ENCODE measurements around the gene USH2A. TPM values are rescaled to one million over a fixed set of nuclear protein-coding genes. Genes with fewer than 3 reads are reported as not detected.

Gene USH2A
- total and polyA plus RNA-seq, 2 experiments from 2014 or later = 0.24 TPM; not detected in 1

GRCh38 chr1:216183454-216183853, 239.8 kb downstream of the USH2A start:
- no peak for TF ChIP-seq CTCF (IDR thresholded peaks at IDR 0.05; ENCODE audit: low read depth, low read length)
- DNase-seq (ENCODE audit: low read depth in 1 of 2, low spot score in 1 of 2) = no peak
- no peaks in the 10 kb centered on the region for H3K9me3 ChIP-seq (ENCODE audit: low read depth)
- H3K4me3 ChIP-seq = no peak overlapping the region
- no peaks in the 10 kb centered on the region for H3K4me1 ChIP-seq (ENCODE audit: low read depth)
- H3K27ac ChIP-seq = no peak overlapping the region
- no peaks in the 10 kb centered on the region for H3K36me3 ChIP-seq
- no peaks in the 10 kb centered on the region for H3K27me3 ChIP-seq

GRCh38 chr1:216183007-216183406, 240.2 kb downstream of the USH2A start:
- Histone ChIP-seq H3K4me3 (no peak overlapping the region), H3K4me1 (ENCODE audit: low read depth) (no peaks in the 10 kb centered on the region)
- no peak for DNase-seq (ENCODE audit: low read depth in 1 of 2, low spot score in 1 of 2)

GRCh38 chr1:216181590-216181989, 241.7 kb downstream of the USH2A start:
- no peak for DNase-seq (ENCODE audit: low read depth in 1 of 2, low spot score in 1 of 2)
- Histone ChIP-seq H3K9me3 (ENCODE audit: low read depth) (no peaks in the 10 kb centered on the region), H3K27ac (no peak overlapping the region), H3K36me3 (no peaks in the 10 kb centered on the region), H3K4me1 (ENCODE audit: low read depth) (no peaks in the 10 kb centered on the region), H3K4me3 (no peak overlapping the region), H3K27me3 (no peaks in the 10 kb centered on the region)
- no peak for TF ChIP-seq CTCF (IDR thresholded peaks at IDR 0.05; ENCODE audit: low read depth, low read length)

More at GRCh38 chr1:216183007-216183406, 240.2 kb downstream of the USH2A start:
- no peaks in the 10 kb centered on the region for H3K36me3 ChIP-seq
- TF ChIP-seq CTCF (IDR thresholded peaks at IDR 0.05; ENCODE audit: low read depth, low read length) = no peak
- H3K27ac ChIP-seq = no peak overlapping the region
- H3K9me3 ChIP-seq (ENCODE audit: low read depth) = no peaks in the 10 kb centered on the region
- H3K27me3 ChIP-seq = no peaks in the 10 kb centered on the region

GRCh38 chr1:216178281-216178680, 245.0 kb downstream of the USH2A start:
- H3K27ac ChIP-seq = no peak overlapping the region
- no peak for DNase-seq (ENCODE audit: low read depth in 1 of 2, low spot score in 1 of 2)
- TF ChIP-seq CTCF (IDR thresholded peaks at IDR 0.05; ENCODE audit: low read depth, low read length) = no peak

GRCh38 chr1:216176970-216177369, 246.3 kb downstream of the USH2A start:
- no peak overlapping the region for H3K4me3 ChIP-seq
- no peak for TF ChIP-seq CTCF (IDR thresholded peaks at IDR 0.05; ENCODE audit: low read depth, low read length)
- H3K27ac ChIP-seq = no peak overlapping the region
- H3K9me3 ChIP-seq (ENCODE audit: low read depth) = no peaks in the 10 kb centered on the region
- DNase-seq (ENCODE audit: low read depth in 1 of 2, low spot score in 1 of 2) = no peak
- no peaks in the 10 kb centered on the region for H3K4me1 ChIP-seq (ENCODE audit: low read depth)
- H3K27me3 ChIP-seq = no peaks in the 10 kb centered on the region
- H3K36me3 ChIP-seq = no peaks in the 10 kb centered on the region

More at GRCh38 chr1:216178281-216178680, 245.0 kb downstream of the USH2A start:
- Histone ChIP-seq H3K4me1 (ENCODE audit: low read depth) (no peaks in the 10 kb centered on the region), H3K4me3 (no peak overlapping the region), H3K27me3 (no peaks in the 10 kb centered on the region), H3K36me3 (no peaks in the 10 kb centered on the region), H3K9me3 (ENCODE audit: low read depth) (no peaks in the 10 kb centered on the region)

- TF ChIP-seq CTCF (IDR thresholded peaks at IDR 0.05; ENCODE audit: low read depth, low read length) = no peak
- no peaks in the 10 kb centered on the region for H3K9me3 ChIP-seq (ENCODE audit: low read depth)
- no peak for DNase-seq (ENCODE audit: low read depth in 1 of 2, low spot score in 1 of 2)
Observed at GRCh38 chr1:216175714-216176113, 247.5 kb downstream of the USH2A start.

More at GRCh38 chr1:216175714-216176113, 247.5 kb downstream of the USH2A start:
- Histone ChIP-seq H3K36me3 (no peaks in the 10 kb centered on the region), H3K4me1 (ENCODE audit: low read depth) (no peaks in the 10 kb centered on the region), H3K27me3 (no peaks in the 10 kb centered on the region), H3K27ac (no peak overlapping the region), H3K4me3 (no peak overlapping the region)
